Activated CD4-positive, alpha-beta T cell treated with anti-CD3 and anti-CD28 coated beads for 36 hours (primary cell): ENCODE data around the gene IL17A. TPM values are rescaled to one million over a fixed set of nuclear protein-coding genes. Genes with fewer than 3 reads are reported as not detected.
"Not testable (repeated sequence)": the region's sequence is repeated elsewhere in the genome, so short reads cannot be mapped to it uniquely, and the experiment has no call there.

Experiments used
- ATAC-seq: fragments of 200-7000 bp; cut with Tn5 transposase; one replicate; pipeline ENCODE4 v1.10.0; 2021; ENCODE audit warnings: mild to moderate bottlenecking, moderate library complexity
- CTCF ChIA-PET: fragments of 350-600 bp; sonication (Branson Sonifier 250); formaldehyde crosslinking; loops from one replicate; lab custom pipeline; 2021; ENCODE audit warnings: antibody characterized with exemption; lab: Charles Lee
- POLR2A ChIA-PET: fragments of 350-600 bp; sonication (Branson Sonifier 250); formaldehyde crosslinking; loops from one replicate; lab custom pipeline; 2021; ENCODE audit warnings: antibody characterized with exemption, inconsistent platforms; lab: Charles Lee
- DNase-seq: peaks from one replicate; pipeline ENCODE4 v3.0.0-alpha.2; 2020
- H3K27ac Mint-ChIP-seq: one replicate; pipeline ENCODE4 v1.8.0; 2021; ENCODE audit warnings: mixed read lengths
- H3K27me3 Mint-ChIP-seq: one replicate; pipeline ENCODE4 v1.8.0; 2021; ENCODE audit warnings: mixed read lengths
- H3K36me3 Mint-ChIP-seq: one replicate; pipeline ENCODE4 v1.8.0; 2021; ENCODE audit warnings: low read depth, mixed read lengths
- H3K4me1 Mint-ChIP-seq: one replicate; pipeline ENCODE4 v1.8.0; 2021; ENCODE audit warnings: mixed read lengths
- H3K4me3 Mint-ChIP-seq: one replicate; pipeline ENCODE4 v1.8.0; 2021; ENCODE audit warnings: mild to moderate bottlenecking, moderate library complexity, mixed read lengths
- H3K9me3 Mint-ChIP-seq: one replicate; pipeline ENCODE4 v1.8.0; 2021; ENCODE audit warnings: low read depth, mixed read lengths
- intact Hi-C, 2 experiments: fragments of 100-400 bp; cut with DNase I in 1 of 2; cut with micrococcal nuclease in 1 of 2; formaldehyde crosslinking; loops; one replicate each; pipeline versions ENCODE4 v1.14.2 to v1.15.1; 2022 to 2024; cut with DNase I, micrococcal nuclease
- total RNA-seq, 2 experiments: library from RNA; stranded (reverse); gene quantifications; one replicate each; pipeline ENCODE4 v1.2.3, GENCODE V29; 2021

Gene IL17A
- total RNA-seq, 2 experiments from 2014 or later: 9.1 to 11.9 TPM

- Mint-ChIP-seq H3K36me3 (peaks cover 10% of the 10 kb centered on the region), H3K4me3 (no peak overlapping the region), H3K27ac (no peak overlapping the region), H3K9me3 (peaks cover 7% of the 10 kb centered on the region), H3K27me3 (peaks cover 23% of the 10 kb centered on the region), H3K4me1 (peaks cover 49% of the 10 kb centered on the region)
- ChIA-PET POLR2A (interaction anchor here (0.6 kb wide), 1 partner anchor 29 kb away, joined by 4 read pairs; no protein-coding TSS in a partner anchor), CTCF (interaction anchor here (0.5 to 5.9 kb wide), 13 partner anchors 8 to 251 kb away, joined by 3 to 106 read pairs (median 9); partner anchors contain the start of gene MCM3)
- ATAC-seq: no peak
- intact Hi-C loops: loop anchor here (5.0 to 10.0 kb wide), 5 partner anchors 102 to 828 kb away; partner anchors contain the start of gene TRAM2 (in 1 of the 2)
- DNase-seq: no peak
These were observed 21.7 kb upstream of the IL17A start for GRCh38 chr6:52164319-52165094.

DNA sequence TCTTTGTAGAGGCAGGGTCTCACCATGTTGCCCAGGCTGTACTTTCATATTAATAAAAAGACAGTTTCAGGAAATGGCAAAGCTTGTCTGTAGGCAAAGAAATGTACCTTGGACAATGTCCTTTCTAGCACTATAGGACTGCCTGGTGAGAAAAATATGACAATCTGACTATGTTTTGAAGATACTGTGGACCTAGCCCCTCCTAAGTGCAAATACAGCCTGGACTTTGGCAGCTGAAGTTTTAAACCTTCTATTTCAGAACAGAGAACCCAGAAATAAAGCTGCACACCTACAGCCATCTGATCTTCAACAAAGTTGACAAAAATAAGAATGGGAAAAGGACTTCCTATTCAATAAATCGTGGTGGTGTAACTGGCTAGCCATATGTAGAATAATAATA, 18.9 kb upstream of the IL17A start:
- Mint-ChIP-seq H3K9me3 (no peaks in the 10 kb centered on the region), H3K36me3 (no peaks in the 10 kb centered on the region), H3K27me3 (peaks cover 23% of the 10 kb centered on the region), H3K4me3 (no peak overlapping the region), H3K4me1 (peaks cover 27% of the 10 kb centered on the region), H3K27ac (no peak overlapping the region)
- CTCF ChIA-PET: interaction anchor here (0.5 to 5.9 kb wide), 3 partner anchors 9 to 196 kb away, joined by 4 to 106 read pairs (median 4); no protein-coding TSS in a partner anchor
- intact Hi-C loops: loop anchor here in 1 of 2 experiments (10.0 kb wide), 1 partner anchor 498 kb away; no protein-coding TSS in a partner anchor
- no peak for ATAC-seq
- no peak for DNase-seq
- POLR2A ChIA-PET: no interaction called here

DNA sequence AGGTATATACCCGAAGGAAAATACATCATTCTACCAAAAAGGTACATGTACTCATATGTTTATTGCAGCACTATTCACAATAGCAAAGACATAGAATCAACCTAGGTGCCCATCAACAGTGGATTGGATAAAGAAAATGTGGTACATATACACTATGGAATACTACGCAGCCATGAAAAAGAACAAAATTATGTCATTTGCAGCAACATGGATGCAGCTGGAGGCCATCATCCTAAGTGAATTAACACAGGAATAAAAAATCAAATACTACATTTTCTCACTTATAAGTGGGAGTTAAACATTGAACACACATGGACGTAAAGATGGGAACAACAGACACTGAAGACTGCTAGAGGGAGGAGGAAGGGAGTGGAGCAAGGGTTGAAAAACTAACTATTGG, 17.8 kb upstream of the IL17A start:
- H3K27me3 Mint-ChIP-seq: peaks cover 23% of the 10 kb centered on the region
- CTCF ChIA-PET, H3K4me3 Mint-ChIP-seq, DNase-seq, ATAC-seq, POLR2A ChIA-PET, H3K27ac Mint-ChIP-seq, H3K36me3 Mint-ChIP-seq, H3K9me3 Mint-ChIP-seq: not testable (repeated sequence)
- intact Hi-C loops: loop anchor here in 1 of 2 experiments (10.0 kb wide), 1 partner anchor 496 kb away; no protein-coding TSS in a partner anchor
- peaks cover 16% of the 10 kb centered on the region for H3K4me1 Mint-ChIP-seq

DNA sequence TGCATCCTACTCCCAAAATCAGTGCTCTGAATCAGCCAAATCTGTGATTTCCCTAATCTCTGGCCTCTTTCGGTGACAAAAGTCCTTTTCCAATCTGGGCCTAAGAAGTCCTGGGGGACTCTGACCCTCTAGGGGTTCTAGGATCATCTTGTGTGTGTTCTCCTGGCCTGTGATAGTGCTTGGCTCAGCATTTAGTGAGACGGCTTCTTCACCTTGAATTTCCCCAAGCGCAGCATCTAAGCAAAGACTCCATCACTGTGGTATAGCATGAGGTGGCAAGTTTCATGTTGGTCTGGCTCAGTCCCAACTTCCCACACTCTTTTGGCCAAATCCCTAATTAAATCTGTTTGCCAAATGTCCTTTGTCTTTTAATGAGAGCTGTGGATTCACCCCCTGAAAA, 12.1 kb upstream of the IL17A start:
- no peak for DNase-seq
- H3K9me3 Mint-ChIP-seq: no peaks in the 10 kb centered on the region
- no peak overlapping the region for H3K4me3 Mint-ChIP-seq
- peaks cover 8% of the 10 kb centered on the region for H3K4me1 Mint-ChIP-seq
- no peaks in the 10 kb centered on the region for H3K36me3 Mint-ChIP-seq
- H3K27ac Mint-ChIP-seq: no peak overlapping the region
- ChIA-PET CTCF (interaction anchor here (1.0 to 2.4 kb wide), 4 partner anchors 11 to 233 kb away, joined by 3 to 11 read pairs (median 4); no protein-coding TSS in a partner anchor), POLR2A (no interaction called here)
- intact Hi-C loops: no loop called here
- H3K27me3 Mint-ChIP-seq: peaks cover 3% of the 10 kb centered on the region
- ATAC-seq: no peak

DNA sequence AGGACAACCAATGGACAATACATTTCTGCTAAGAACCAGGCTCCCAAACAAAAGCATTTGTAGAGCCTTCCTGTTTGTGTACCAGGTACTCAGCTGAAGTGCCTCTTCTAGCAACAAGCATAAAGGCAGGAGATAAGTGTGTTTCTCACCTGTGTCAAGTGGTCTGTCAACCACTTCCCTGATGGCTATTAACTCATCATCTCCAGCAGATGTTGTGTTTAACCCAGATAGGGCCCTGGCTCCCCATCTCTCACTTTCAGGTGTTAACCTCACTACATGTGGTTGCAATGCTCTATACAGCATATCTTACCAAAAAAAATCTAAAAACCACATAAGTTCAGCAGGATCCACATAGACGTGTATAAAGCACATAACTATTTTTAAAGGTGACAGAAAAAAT, 9.6 kb upstream of the IL17A start:
- Mint-ChIP-seq H3K9me3 (no peaks in the 10 kb centered on the region), H3K4me3 (no peak overlapping the region), H3K4me1 (peaks cover 19% of the 10 kb centered on the region), H3K36me3 (no peaks in the 10 kb centered on the region), H3K27me3 (no peaks in the 10 kb centered on the region), H3K27ac (no peak overlapping the region)
- ChIA-PET POLR2A (no interaction called here), CTCF (interaction anchor here (0.6 to 2.4 kb wide), 3 partner anchors 9 to 57 kb away, joined by 3 to 11 read pairs (median 4); no protein-coding TSS in a partner anchor)
- intact Hi-C loops: no loop called here
- peak; percentile 60 for ATAC-seq
- DNase-seq: no peak

- Mint-ChIP-seq H3K27me3 (peaks cover 6% of the 10 kb centered on the region), H3K27ac (no peak overlapping the region), H3K36me3 (no peaks in the 10 kb centered on the region), H3K4me1 (peaks cover 17% of the 10 kb centered on the region), H3K4me3 (no peak overlapping the region), H3K9me3 (no peaks in the 10 kb centered on the region)
- intact Hi-C loops: no loop called here
- no peak for ATAC-seq
- ChIA-PET CTCF (interaction anchor here (0.6 to 1.1 kb wide), 3 partner anchors 14 to 86 kb away, joined by 3 to 4 read pairs (median 3); no protein-coding TSS in a partner anchor), POLR2A (no interaction called here)
- DNase-seq: no peak
These were observed 8.2 kb upstream of the IL17A start for GRCh38 chr6:52177961-52178360.

- no peaks in the 10 kb centered on the region for H3K9me3 Mint-ChIP-seq
- CTCF ChIA-PET: interaction anchor here (0.7 kb wide), 1 partner anchor 56 kb away, joined by 3 read pairs; no protein-coding TSS in a partner anchor
These were observed 5.2 kb upstream of the IL17A start for GRCh38 chr6:52180787-52181558.

DNA sequence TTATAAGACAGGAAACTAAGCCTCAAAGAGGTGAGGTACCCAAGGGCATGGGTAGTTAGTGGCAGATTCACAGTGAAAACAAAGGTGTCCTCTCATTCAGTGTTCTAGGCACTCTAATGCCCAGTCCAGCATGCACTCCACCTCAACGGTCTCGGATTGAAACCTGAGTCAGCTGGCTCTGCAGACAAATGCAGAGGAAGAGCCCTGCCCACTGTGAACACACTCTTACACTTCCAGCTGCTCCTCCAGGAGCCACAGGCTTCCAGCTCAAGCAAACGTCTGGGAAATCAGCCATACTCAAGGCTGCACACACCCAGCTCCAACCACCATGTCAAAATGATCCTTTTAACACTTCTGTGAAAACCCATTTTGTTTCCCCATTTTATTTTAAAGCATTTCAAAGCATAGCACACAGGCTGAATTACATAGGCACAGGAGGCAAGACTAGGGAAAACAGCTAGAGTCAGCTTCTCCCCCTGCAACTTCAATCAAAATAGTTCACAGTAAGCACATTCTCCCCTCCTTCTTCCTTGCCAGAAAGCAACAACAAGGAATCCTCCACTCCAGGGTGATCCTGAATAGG, 3.0 kb upstream of the IL17A start:
- H3K27me3 Mint-ChIP-seq: peaks cover 34% of the 10 kb centered on the region
- no peaks in the 10 kb centered on the region for H3K36me3 Mint-ChIP-seq
- DNase-seq: no peak
- no peak for ATAC-seq
- intact Hi-C loops: no loop called here
- peaks cover 17% of the 10 kb centered on the region for H3K4me1 Mint-ChIP-seq
- ChIA-PET CTCF (interaction anchor here (1.8 to 3.0 kb wide), 2 partner anchors 11 to 78 kb away, joined by 6 to 8 read pairs; no protein-coding TSS in a partner anchor), POLR2A (no interaction called here)
- no peaks in the 10 kb centered on the region for H3K9me3 Mint-ChIP-seq
- H3K27ac Mint-ChIP-seq: no peak overlapping the region
- H3K4me3 Mint-ChIP-seq: no peak overlapping the region

More at GRCh38 chr6:52180787-52181558, 5.2 kb upstream of the IL17A start:
- Mint-ChIP-seq H3K27ac (no peak overlapping the region), H3K27me3 (peaks cover 22% of the 10 kb centered on the region), H3K4me1 (peaks cover 17% of the 10 kb centered on the region), H3K4me3 (no peak overlapping the region), H3K36me3 (no peaks in the 10 kb centered on the region)
- intact Hi-C loops: no loop called here
- no peak for DNase-seq
- ATAC-seq: peak; percentile 68
- POLR2A ChIA-PET: interaction anchor here (0.7 kb wide), 1 partner anchor 20 kb away, joined by 4 read pairs; no protein-coding TSS in a partner anchor

DNA sequence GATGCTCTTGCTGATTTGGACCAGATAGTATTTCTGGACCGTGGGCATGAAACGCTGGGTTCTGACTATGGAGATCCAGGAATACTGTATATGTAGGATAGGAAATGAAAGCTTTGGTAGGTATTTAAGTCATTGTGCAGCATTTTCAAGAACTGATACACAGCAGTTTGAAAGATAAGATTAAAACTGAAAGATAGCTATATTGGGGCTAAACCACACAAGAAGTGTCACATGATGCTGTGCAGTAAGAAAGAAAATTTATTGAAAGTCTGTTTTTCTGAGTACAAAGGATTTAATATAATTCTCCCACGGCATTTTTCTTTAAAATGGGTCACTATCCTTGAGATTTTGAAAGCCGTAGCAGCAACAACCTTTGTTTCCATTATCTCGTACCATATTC, 305 bp downstream of the IL17A start:
- Mint-ChIP-seq H3K4me3 (no peak overlapping the region), H3K4me1 (peaks cover 10% of the 10 kb centered on the region), H3K36me3 (no peaks in the 10 kb centered on the region), H3K27me3 (peaks cover 43% of the 10 kb centered on the region), H3K9me3 (no peaks in the 10 kb centered on the region), H3K27ac (no peak overlapping the region)
- ChIA-PET CTCF (interaction anchor here (1.2 kb wide), 1 partner anchor 85 kb away, joined by 3 read pairs; no protein-coding TSS in a partner anchor), POLR2A (no interaction called here)
- intact Hi-C loops: no loop called here
- DNase-seq: no peak
- ATAC-seq: no peak

DNA sequence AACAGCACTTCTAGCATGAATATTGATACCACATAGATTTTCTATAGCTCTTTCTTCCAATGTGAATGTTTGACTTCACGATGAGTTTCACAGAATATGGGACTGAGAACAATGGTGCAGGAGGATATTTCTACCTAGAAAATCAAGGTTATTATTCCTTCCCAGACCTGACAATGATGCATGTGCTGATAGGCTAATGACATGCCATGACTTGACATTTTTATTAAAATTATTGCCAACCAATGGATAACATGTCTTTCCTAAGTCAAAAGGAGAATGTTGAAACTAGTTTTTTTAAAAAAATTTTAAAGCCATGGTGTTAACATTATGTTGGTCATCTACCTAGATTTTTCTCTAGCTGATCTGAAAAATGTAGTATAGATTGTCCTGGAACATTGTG, 923 bp downstream of the IL17A start:
- no peak for DNase-seq
- CTCF ChIA-PET: interaction anchor here (1.2 kb wide), 1 partner anchor 86 kb away, joined by 3 read pairs; no protein-coding TSS in a partner anchor
- H3K27me3 Mint-ChIP-seq: peaks cover 45% of the 10 kb centered on the region
- ATAC-seq: no peak
- H3K27ac Mint-ChIP-seq: no peak overlapping the region
- H3K36me3 Mint-ChIP-seq: no peaks in the 10 kb centered on the region
- peaks cover 9% of the 10 kb centered on the region for H3K4me1 Mint-ChIP-seq
- no peak overlapping the region for H3K4me3 Mint-ChIP-seq
- no peaks in the 10 kb centered on the region for H3K9me3 Mint-ChIP-seq
- POLR2A ChIA-PET: no interaction called here
- intact Hi-C loops: no loop called here

DNA sequence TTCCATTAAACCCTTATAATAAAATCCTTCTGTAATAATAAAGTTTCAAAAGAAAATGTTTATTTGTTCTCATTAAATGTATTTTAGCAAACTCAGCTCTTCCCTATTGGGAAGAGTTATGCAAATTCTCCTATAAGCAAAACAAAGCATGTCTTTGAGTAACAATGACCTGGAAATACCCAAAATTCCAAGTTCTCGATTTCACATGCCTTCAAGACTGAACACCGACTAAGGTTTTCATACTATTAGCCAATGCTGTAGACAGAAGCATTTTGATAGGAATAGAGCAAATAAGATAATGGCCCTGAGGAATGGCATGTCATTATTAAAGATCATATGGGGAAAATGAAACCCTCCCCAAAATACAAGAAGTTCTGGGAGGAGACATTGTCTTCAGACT, 3.8 kb downstream of the IL17A start:
- no peak for ATAC-seq
- Mint-ChIP-seq H3K27me3 (peaks cover 33% of the 10 kb centered on the region), H3K9me3 (no peaks in the 10 kb centered on the region), H3K36me3 (no peaks in the 10 kb centered on the region), H3K27ac (no peak overlapping the region), H3K4me3 (no peak overlapping the region), H3K4me1 (peaks cover 9% of the 10 kb centered on the region)
- intact Hi-C loops: no loop called here
- no peak for DNase-seq
- CTCF ChIA-PET: no interaction called here
- POLR2A ChIA-PET: no interaction called here
